HK-2 (cell line): Measurements from ENCODE around the gene ZNF165.
"Not testable (repeated sequence)": the region's sequence is repeated elsewhere in the genome, so short reads cannot be mapped to it uniquely, and the experiment has no call there.

ENCODE experiments used
- DNase-seq: peaks from one replicate; pipeline ENCODE4 v3.0.0-alpha.2; 2018; ENCODE audit not compliant: unreplicated experiment

The ZNF165 gene

GRCh38 chr6:28080381-28080630 lies at the start of gene ZNF165:
TSS of gene ZNF165 (plus strand) at chr6:28080568. CDS start at chr6:28085481, 4,913 bp downstream.
- not testable (repeated sequence) for DNase-seq

DNA sequence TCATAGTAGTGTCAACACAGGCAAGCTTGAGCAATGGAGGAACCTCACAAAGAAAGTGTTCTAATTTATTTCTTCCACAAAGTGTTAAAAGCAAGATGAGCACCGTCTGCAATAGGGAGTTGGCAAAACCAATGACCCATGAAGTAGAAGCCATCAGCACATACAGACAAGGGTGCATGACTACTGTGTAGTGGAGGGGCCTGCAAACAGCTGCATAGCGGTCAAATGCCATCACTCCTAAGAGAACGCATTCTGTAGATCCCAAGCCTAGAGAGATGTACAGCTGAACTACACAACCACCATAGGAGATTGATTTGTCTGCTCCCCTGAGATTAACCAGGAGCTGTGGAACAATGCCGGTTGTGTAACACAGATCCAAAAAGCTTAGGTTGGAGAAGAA lies 26.8 kb upstream of the ZNF165 start:
- no peak for DNase-seq

- no peak for DNase-seq
Measured at GRCh38 chr6:28060405-28060804, 20.0 kb upstream of the ZNF165 start.

DNA sequence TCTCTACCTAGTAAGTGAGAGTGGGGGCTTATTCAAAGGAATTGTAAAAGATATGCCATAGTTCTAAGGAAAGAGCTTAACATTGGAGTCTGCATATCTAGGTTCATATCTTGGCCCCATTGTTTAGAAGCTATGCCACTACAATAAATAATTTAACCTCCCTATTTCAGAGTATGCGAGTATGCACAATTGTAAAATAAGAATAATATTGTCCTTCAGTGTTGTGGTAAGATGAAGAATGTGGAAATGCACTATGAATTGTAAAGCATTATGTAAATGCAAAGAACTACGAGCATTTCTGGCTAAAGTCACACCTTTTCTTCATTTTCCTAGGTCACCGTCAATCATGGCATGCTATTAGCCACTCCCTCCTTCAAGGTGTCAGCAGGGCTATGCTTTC lies 16.1 kb upstream of the ZNF165 start:
- no peak for DNase-seq

GRCh38 chr6:28068067-28068466 lies 12.3 kb upstream of the ZNF165 start:
- DNase-seq = no peak

- DNase-seq = not testable (repeated sequence)
Measured at GRCh38 chr6:28070968-28071367, 9.4 kb upstream of the ZNF165 start.

- no peak for DNase-seq
Measured at GRCh38 chr6:28078050-28078449, 2.3 kb upstream of the ZNF165 start.

DNA sequence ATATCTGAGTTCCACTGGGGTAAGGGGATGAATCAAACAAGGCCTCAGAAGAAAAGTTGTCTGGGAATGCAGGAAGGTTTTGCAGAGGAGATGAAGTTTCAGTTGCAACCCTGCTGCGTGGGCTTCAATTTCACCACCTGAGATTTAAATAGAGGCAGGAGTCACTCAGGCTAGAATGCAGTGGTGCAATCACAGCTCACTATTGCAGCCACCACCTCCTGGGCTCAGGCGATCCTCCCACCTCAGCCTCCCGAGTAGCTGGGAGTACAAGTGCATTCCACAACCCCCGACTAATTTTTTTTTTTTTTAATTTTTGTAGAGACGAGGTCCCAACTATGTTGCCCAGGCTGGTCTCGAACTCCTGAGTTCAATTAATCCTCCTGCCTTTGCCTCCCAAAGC lies 1.5 kb upstream of the ZNF165 start:
- DNase-seq = no peak

DNA sequence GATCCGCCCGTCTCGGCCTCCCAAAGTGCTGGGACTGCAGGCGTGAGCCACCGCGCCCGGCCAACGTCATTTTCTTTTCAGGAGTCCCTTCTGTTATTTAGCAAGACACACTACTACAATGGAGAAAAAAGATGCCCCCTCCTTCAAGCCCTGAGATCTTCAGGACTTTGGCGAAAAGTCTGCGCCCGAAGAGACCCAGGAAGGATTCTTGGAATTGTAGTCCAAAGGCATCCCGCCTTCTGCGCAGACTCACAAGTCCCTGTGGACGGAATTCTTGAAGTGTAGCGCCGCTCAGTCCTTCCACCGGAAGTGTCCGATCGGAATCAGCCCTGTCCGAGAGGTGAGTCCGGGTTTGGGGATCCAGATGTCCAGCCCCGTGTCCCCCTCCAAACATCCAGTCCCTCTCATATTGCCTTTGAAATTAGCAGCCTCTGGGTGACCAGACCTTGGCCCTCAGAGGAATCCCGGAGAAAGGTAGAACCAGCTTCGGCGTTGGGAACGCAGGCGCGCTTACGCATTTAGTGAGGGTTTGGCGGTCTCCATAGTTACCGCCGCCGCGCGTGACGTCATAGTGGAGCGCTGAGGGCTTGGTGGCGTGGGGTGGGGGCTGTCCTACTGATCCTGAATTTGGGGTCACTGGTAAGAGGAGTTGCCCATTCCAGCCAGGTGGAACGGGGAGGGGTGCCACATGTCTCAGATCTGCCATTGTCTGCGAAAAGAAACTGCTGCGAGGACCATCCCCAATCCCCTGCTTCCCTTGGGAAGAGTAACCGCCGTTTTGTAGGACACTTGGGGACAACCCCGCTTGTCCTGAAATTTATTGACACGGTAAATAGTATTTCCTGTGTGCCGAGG lies 490 bp downstream of the ZNF165 start:
- DNase-seq = peak; percentile 92

GRCh38 chr6:28081486-28081751 lies 1.1 kb downstream of the ZNF165 start:
- no peak for DNase-seq

DNA sequence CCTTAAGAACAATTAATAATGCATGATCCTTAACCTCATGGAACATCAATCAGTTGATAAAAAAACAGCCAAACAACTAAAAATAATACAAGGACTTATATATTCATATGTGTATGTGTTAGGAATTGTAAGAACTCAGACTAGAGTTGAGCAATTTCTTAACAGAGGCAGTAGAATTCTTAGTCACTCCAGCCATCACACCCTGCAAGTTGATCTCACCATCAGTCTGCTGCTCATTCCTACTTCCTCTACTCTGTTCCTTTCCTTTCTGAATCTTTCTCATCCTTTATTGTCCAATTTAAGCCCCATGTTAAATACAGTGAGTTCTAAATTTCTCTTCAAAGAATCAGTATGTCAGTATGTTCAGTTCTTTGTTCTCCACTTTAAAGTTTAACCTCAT lies 2.6 kb downstream of the ZNF165 start:
- DNase-seq = no peak

DNA sequence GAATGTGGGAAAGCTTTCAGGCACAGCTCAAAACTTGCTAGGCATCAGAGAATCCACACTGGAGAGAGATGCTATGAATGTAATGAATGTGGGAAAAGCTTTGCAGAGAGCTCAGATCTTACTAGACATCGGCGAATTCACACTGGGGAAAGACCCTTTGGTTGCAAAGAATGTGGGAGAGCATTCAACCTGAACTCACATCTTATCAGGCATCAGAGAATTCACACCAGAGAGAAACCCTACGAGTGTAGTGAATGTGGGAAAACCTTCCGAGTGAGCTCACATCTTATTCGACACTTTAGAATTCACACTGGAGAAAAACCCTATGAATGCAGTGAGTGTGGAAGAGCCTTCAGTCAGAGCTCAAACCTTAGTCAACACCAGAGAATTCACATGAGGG lies 8.7 kb downstream of the ZNF165 start:
- no peak for DNase-seq

- no peak for DNase-seq
Measured at GRCh38 chr6:28090917-28091586, 10.7 kb downstream of the ZNF165 start.

GRCh38 chr6:28102222-28102621 lies 21.9 kb downstream of the ZNF165 start:
- not testable (repeated sequence) for DNase-seq

- not testable (repeated sequence) for DNase-seq
Measured at GRCh38 chr6:28102699-28103098, 22.3 kb downstream of the ZNF165 start.

DNA sequence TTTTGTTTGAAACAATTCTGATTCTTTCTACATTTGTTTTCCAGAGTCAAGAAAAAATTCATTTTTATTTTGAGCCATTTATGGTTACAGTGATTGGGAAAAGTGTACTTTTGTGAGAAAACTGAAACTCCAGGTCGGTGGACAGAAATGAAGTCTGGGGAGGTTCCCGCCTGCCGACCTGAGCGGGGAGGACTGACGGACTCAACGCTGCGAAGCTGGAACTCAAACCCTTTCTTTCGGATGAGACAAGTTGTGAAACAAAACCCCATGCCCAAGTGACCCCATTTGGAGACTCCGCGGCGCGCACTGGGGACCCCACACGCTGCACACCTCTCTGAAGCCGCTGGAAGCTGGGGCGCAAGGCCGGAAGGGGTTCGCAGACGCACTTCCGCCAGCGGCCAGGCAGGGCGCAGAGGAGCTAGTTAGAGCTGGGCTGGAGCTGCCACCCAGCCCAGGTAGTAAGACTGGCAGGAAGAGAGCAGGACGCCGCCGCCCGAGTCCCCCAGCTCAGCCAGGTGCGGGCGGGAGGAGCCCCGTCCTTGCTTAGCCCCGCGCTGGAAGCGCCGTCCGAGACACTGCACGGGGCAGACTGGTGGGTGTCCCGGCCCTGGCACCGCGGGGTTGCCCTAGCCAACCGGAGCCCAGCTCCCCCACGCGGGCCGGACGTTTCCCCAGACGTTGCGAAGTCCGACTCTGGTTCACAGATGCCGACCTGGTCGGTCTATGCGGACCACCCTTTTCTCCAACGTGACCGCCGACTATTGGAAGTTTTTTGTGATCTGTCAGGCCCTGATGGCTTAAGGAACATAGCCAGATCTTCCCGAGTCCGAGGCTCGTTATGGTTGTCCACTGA lies 24.2 kb downstream of the ZNF165 start:
- DNase-seq = peak; percentile 84

DNA sequence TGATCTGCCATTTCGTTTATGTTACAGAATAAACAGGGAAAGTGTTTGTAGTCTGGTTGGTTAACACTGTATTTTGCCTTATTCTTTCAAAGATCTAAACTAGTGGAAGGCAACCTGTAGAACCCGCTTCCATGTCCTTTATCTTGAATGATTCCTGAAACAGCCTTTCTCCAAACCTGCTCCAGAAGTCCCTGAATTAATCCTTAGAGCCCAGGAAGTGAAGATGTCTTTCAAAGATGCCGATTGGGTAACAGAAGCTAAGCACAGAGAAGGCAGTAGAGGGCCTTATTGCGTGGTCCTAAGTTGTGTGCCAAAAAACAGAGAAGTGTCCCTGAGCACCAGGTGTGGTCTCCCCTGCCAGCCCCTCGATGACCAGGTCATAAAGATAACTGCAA lies 24.9 kb downstream of the ZNF165 start:
- no peak for DNase-seq

DNA sequence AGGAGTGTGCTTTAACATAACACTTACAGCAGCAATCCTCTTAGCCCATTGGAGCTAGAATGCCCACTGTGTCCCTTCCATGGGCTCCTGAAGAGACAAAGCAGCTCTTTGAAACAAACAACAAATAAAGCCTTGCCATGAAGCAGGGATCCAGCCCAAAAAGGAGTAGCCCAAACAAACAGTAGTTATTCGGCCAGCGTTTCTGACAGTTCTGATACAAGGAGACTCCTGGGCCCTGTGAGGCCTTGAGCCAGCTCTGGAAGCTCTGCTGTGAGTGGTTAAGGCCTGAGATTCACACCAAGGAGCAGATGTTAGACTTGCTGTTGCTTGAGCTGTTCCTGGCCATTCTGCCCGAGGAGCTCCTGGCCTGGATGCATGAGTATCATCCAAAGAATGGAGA lies 27.1 kb downstream of the ZNF165 start:
- DNase-seq = no peak

DNA sequence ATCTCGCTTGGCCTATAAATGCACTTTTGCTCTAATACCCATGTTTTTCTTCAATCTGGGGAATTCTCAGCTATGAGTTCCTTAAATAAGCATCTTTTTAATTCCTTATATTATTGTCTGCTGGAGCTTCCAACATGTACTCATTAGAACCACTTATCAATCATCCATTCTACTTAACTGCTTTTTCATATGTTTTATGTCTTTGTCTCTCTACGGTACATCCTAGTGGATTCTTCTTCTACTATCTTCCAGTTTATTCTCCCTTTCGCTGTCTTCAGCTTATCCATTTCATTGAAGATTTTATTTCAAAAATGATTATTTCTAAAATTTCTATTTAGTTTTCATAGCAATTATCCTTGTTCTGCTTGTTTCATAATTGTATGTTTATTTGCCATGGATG lies 31.6 kb downstream of the ZNF165 start:
- DNase-seq = no peak

GRCh38 chr6:28115799-28116198 lies 35.4 kb downstream of the ZNF165 start:
- no peak for DNase-seq

GRCh38 chr6:28117386-28118050 lies 37.1 kb downstream of the ZNF165 start:
- no peak for DNase-seq

DNA sequence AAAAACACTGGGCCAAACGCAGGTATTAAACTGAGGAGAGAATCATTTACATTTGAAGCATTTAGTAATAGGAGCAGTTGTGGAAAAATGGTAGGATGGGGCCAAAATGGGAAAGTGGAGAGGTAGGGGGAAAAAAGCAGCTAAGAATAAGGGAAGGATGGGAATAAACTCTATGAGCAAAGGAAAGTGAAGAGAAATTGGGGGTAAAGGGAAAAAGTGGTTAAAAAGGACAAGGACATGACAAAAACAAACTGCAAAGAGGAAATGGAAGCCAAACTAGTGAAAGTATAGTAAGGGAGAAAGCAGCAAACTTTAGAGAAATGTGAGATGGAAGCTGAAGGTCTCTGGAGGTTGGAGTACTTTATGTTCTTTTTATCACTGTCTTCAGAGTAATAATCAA lies 37.8 kb downstream of the ZNF165 start:
- DNase-seq = no peak
